H1 (cell line): ENCODE data around the gene PIK3R3. TPM values are rescaled to one million over a fixed set of nuclear protein-coding genes. Genes with fewer than 3 reads are reported as not detected.

ENCODE experiments used
- CTCF ChIA-PET: fragments of 300-600 bp; sonication (Branson Sonifier 250); formaldehyde crosslinking; loops from one replicate; lab custom pipeline; 2021; ENCODE audit not compliant: partially characterized antibody; lab: Charles Lee
- POLR2A ChIA-PET: fragments of 300-600 bp; sonication (Branson Sonifier 250); formaldehyde crosslinking; loops from one replicate; lab custom pipeline; 2021; ENCODE audit warnings: inconsistent platforms; ENCODE audit not compliant: partially characterized antibody; lab: Charles Lee
- DNase-seq, 2 experiments: peaks; one replicate each; pipeline versions ENCODE4 v3.0.0 to v3.0.0-alpha.2; 2010 to 2022; ENCODE audit warnings: low spot score in 2 of 2, low read depth in 1 of 2, mixed read lengths in 1 of 2
- FAIRE-seq: peaks from 2 replicates; lab custom pipeline; 2011; peaks lifted over from hg19 to GRCh38; lab: Jason Lieb, UNC
- H2AFZ ChIP-seq: 2 replicates; pipeline ENCODE4 v1.8.1; 2012; ENCODE audit warnings: low read length, inconsistent platforms
- H2AK5ac ChIP-seq: 2 replicates; pipeline ENCODE4 v1.6.1; 2013; ENCODE audit warnings: low read depth, low read length
- H2BK120ac ChIP-seq: replicated peaks from 2 replicates; pipeline ENCODE3; 2013; ENCODE audit warnings: low read depth, low read length, inconsistent platforms
- H2BK12ac ChIP-seq: 2 replicates; pipeline ENCODE4 v1.6.1; 2013; ENCODE audit warnings: low read depth, low read length
- H2BK15ac ChIP-seq: 2 replicates; pipeline ENCODE4 v1.6.1; 2013; ENCODE audit warnings: low read length
- H2BK20ac ChIP-seq: 2 replicates; pipeline ENCODE4 v1.6.1; 2013; ENCODE audit warnings: low read length
- H2BK5ac ChIP-seq: 2 replicates; pipeline ENCODE4 v1.6.1; 2013; ENCODE audit warnings: low read depth, low read length
- H3K14ac ChIP-seq: 2 replicates; pipeline ENCODE4 v1.6.1; 2013; ENCODE audit warnings: inconsistent platforms; ENCODE audit not compliant: insufficient read length
- H3K18ac ChIP-seq: 2 replicates; pipeline ENCODE4 v1.6.1; 2013; ENCODE audit warnings: low read length; ENCODE audit errors: extremely low read depth
- H3K23ac ChIP-seq: 2 replicates; pipeline ENCODE4 v1.6.1; 2013; ENCODE audit warnings: inconsistent platforms; ENCODE audit not compliant: insufficient read length
- H3K23me2 ChIP-seq: 2 replicates; pipeline ENCODE4 v1.6.1; 2013; ENCODE audit warnings: low read depth, low read length
- H3K27ac ChIP-seq: 2 replicates; pipeline ENCODE4 v1.6.1; 2011; ENCODE audit warnings: low read depth, low read length, inconsistent platforms
- H3K27me3 ChIP-seq, 4 experiments: replicated peaks in 1 of 4; 1 replicate in 1 of 4; 2 replicates in 3 of 4; pipeline versions ENCODE4 v1.6.1 to v1.8.1; 2011 to 2013; ENCODE audit warnings: low read length in 3 of 4, mild to moderate bottlenecking in 3 of 4, inconsistent platforms in 2 of 4, mixed read lengths in 2 of 4, moderate library complexity in 1 of 4; ENCODE audit not compliant: control insufficient read depth in 3 of 4, insufficient read depth in 3 of 4; ENCODE audit errors: extremely low read depth in 1 of 4
- H3K36me3 ChIP-seq, 4 experiments: 2 replicates each; pipeline versions ENCODE4 v1.6.1 to v1.8.1; 2011 to 2013; ENCODE audit warnings: mild to moderate bottlenecking in 4 of 4, low read length in 3 of 4, moderate library complexity in 2 of 4, control low read depth in 1 of 4, inconsistent platforms in 1 of 4; ENCODE audit not compliant: insufficient read depth in 4 of 4, control insufficient read depth in 2 of 4
- H3K4ac ChIP-seq: replicated peaks from 2 replicates; pipeline ENCODE3; 2013; ENCODE audit warnings: low read length, low read depth, mixed read lengths, inconsistent platforms; ENCODE audit not compliant: insufficient read length
- H3K4me1 ChIP-seq, 4 experiments: replicated peaks in 1 of 4; 1 replicate in 1 of 4; 2 replicates in 3 of 4; pipeline versions ENCODE4 v1.6.1 to v1.8.1; 2011 to 2013; ENCODE audit warnings: low read length in 3 of 4, inconsistent platforms in 2 of 4, mixed read lengths in 1 of 4; ENCODE audit not compliant: insufficient read depth in 4 of 4, control insufficient read depth in 3 of 4
- H3K4me2 ChIP-seq, 2 experiments: 2 replicates each; pipeline versions ENCODE4 v1.6.1 to v1.8.1; 2011 to 2013; ENCODE audit warnings: low read depth in 2 of 2, low read length in 2 of 2, control low read depth in 1 of 2, inconsistent platforms in 1 of 2, mild to moderate bottlenecking in 1 of 2; ENCODE audit not compliant: insufficient read depth in 1 of 2
- H3K4me3 ChIP-seq, 4 experiments: fragments of 200-600, 300-600 bp in 1 of 4; sonication (generic), shearing (Covaris generic), sonication (Bioruptor Twin) in 1 of 4; 2 replicates each; pipeline versions ENCODE4 v1.5.1 to v1.8.1; 2011 to 2016; ENCODE audit warnings: low read length in 4 of 4, low read depth in 3 of 4, control low read depth in 2 of 4, inconsistent platforms in 2 of 4, mild to moderate bottlenecking in 2 of 4, mixed read lengths in 1 of 4, moderate library complexity in 1 of 4; ENCODE audit not compliant: insufficient read depth in 2 of 4; ENCODE audit errors: extremely low read depth in 1 of 4
- H3K56ac ChIP-seq: replicated peaks from 2 replicates; pipeline ENCODE3; 2013; ENCODE audit warnings: low read depth, mild to moderate bottlenecking, mixed read lengths, low read length, inconsistent platforms; ENCODE audit not compliant: insufficient read length
- H3K79me1 ChIP-seq: 2 replicates; pipeline ENCODE4 v1.6.1; 2013; ENCODE audit warnings: low read depth, low read length, control low read depth
- H3K79me2 ChIP-seq, 2 experiments: 2 replicates each; pipeline versions ENCODE4 v1.6.1 to v1.8.1; 2012 to 2013; ENCODE audit warnings: low read length in 2 of 2, mild to moderate bottlenecking in 2 of 2, inconsistent platforms in 1 of 2; ENCODE audit not compliant: insufficient read depth in 2 of 2, control insufficient read depth in 1 of 2
- H3K9ac ChIP-seq, 4 experiments: replicated peaks in 1 of 4; 1 replicate in 1 of 4; 2 replicates in 3 of 4; pipeline versions ENCODE4 v1.6.1 to v1.8.1; 2011 to 2013; ENCODE audit warnings: low read depth in 3 of 4, low read length in 3 of 4, control low read depth in 2 of 4, mild to moderate bottlenecking in 2 of 4, moderate library complexity in 2 of 4, inconsistent platforms in 1 of 4; ENCODE audit errors: extremely low read depth in 1 of 4
- H3K9me3 ChIP-seq, 2 experiments: 2 replicates each; pipeline versions ENCODE4 v1.6.1 to v1.8.1; 2012 to 2013; ENCODE audit warnings: mild to moderate bottlenecking in 2 of 2, moderate library complexity in 2 of 2, control low read depth in 1 of 2, inconsistent platforms in 1 of 2, low read depth in 1 of 2, low read length in 1 of 2, mixed read lengths in 1 of 2; ENCODE audit not compliant: insufficient read depth in 2 of 2
- H4K20me1 ChIP-seq, 2 experiments: replicated peaks in 1 of 2; 2 replicates each; pipeline versions ENCODE3 to v1.8.1; 2011 to 2013; ENCODE audit warnings: inconsistent platforms in 2 of 2, low read length in 2 of 2, mild to moderate bottlenecking in 1 of 2; ENCODE audit not compliant: insufficient read depth in 2 of 2, control insufficient read depth in 1 of 2
- H4K5ac ChIP-seq: 2 replicates; pipeline ENCODE4 v1.6.1; 2013; ENCODE audit warnings: low read length, low read depth, mixed read lengths, inconsistent platforms; ENCODE audit not compliant: insufficient read length
- H4K8ac ChIP-seq: 2 replicates; pipeline ENCODE4 v1.8.0; 2013; ENCODE audit warnings: mild to moderate bottlenecking, moderate library complexity, low read length, inconsistent platforms; ENCODE audit not compliant: insufficient read depth; ENCODE audit errors: extremely low read depth
- H4K91ac ChIP-seq: replicated peaks from 2 replicates; pipeline ENCODE3; 2013; ENCODE audit warnings: low read length, mixed read lengths, inconsistent platforms; ENCODE audit not compliant: insufficient read length
- CHD2 ChIP-seq: IDR thresholded peaks from 2 replicates; pipeline ENCODE4 v1.6.1; 2012; ENCODE audit warnings: low read length, improper control_type of control experiment
- JUND ChIP-seq: IDR thresholded peaks from 2 replicates; pipeline ENCODE4 v1.6.1; 2011; ENCODE audit warnings: mild to moderate bottlenecking, improper control_type of control experiment, low read length
- RBBP5 ChIP-seq: IDR thresholded peaks from 2 replicates; pipeline ENCODE4 v1.7.1; 2012; ENCODE audit warnings: low read depth, mild to moderate bottlenecking, inconsistent platforms, low read length, moderate library complexity, borderline replicate concordance
- RXRA ChIP-seq: IDR thresholded peaks from 2 replicates; pipeline ENCODE4 v1.6.1; 2011; ENCODE audit warnings: low read depth, mild to moderate bottlenecking, low read length, moderate library complexity; ENCODE audit not compliant: insufficient read depth
- SAP30 ChIP-seq: fragments of 300-600 bp; sonication (generic); IDR thresholded peaks from 2 replicates; pipeline ENCODE4 v1.7.1; 2012; ENCODE audit warnings: low read length, moderate library complexity, mild to moderate bottlenecking, inconsistent platforms; ENCODE audit not compliant: insufficient read depth, insufficient replicate concordance
- SUZ12 ChIP-seq: fragments of 200-600 bp; sonication (generic); IDR thresholded peaks from 2 replicates; pipeline ENCODE4 v1.6.1; 2012; ENCODE audit warnings: mild to moderate bottlenecking, inconsistent platforms, low read length, moderate library complexity, mixed read lengths
- WGBS, 2 experiments: shearing (Covaris generic) in 1 of 2; methylation state at CpG; one replicate each; pipeline versions ENCODE4 v1.1.6 to v1.1.7; 2013 to 2015; ENCODE audit warnings: low lambda C conversion rate in 2 of 2, mixed read lengths in 2 of 2, inconsistent platforms in 1 of 2, low coverage in 1 of 2, missing lambda C conversion rate in 1 of 2; ENCODE audit not compliant: insufficient replicate concordance in 2 of 2, insufficient coverage in 1 of 2, insufficient read length in 1 of 2; ENCODE audit errors: extremely low coverage in 1 of 2, missing lambda C conversion rate in 1 of 2; 5-methylcytosine and 5-hydroxymethylcytosine counted together
- polyA plus RNA-seq, 7 experiments: library from polyadenylated mRNA; depleted of rRNA in 3 of 7; stranded (reverse) in 5 of 7; unstranded in 2 of 7; fragments of >200 nt in 5 of 7; fragments of 200-250 nt in 2 of 7; gene quantifications; 1 replicate in 5 of 7; 2 replicates in 1 of 7; 4 replicates in 1 of 7; pipeline versions ENCODE4 v1.2.1 to v1.2.3, GENCODE V29; 2011 to 2013; ENCODE audit warnings: missing spikeins in 2 of 7, mixed read lengths in 2 of 7
- total RNA-seq: library from RNA; stranded (reverse); fragmentation: NEBNext Ultra II Directional; extraction: Animal tissue kit (Norgen Biotek cat#: 25700); gene quantifications from 2 replicates; pipeline ENCODE4 v1.2.1, GENCODE V29; 2021
- TF ChIP-seq, protein P1 (sequence below): IDR thresholded peaks from 2 replicates; pipeline ENCODE4 v1.6.1; 2012; ENCODE audit warnings: low read length, inconsistent platforms
- TF ChIP-seq, protein P2 (sequence below): IDR thresholded peaks from 2 replicates; pipeline ENCODE4 v1.6.1; 2012; ENCODE audit warnings: inconsistent platforms

The PIK3R3 gene
- total and polyA plus RNA-seq, 2 of the 8 experiments (the other 6 are each of a cell fraction or from before 2014, with no cell fraction given) = 5.3 to 13.6 TPM

DNA sequence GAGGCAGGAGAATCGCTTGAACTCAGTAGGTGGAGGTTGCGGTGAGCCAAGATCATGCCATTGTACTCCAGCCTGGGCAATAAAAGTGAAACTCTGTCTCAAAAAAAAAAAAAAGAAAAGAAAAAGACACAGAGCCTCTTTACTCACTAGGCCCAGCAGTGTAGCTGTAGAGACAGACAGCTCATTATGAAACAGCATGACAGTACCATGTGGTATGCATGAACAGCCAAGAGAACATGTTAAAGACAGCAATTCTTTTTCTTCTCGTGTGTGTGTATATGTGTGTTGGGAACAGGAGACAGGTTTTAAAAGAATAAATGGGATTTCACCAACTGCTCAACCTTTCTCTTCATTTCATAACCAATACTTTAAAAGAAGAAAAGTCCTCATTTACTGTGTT lies 118.8 kb downstream of the PIK3R3 start:
- Histone ChIP-seq H3K9ac (no peak overlapping the region), H3K4ac (no peak overlapping the region), H2BK12ac (no peak overlapping the region), H3K23ac (no peak overlapping the region), H3K27ac (no peak overlapping the region), H3K9me3 (no peaks in the 10 kb centered on the region), H3K4me3 (no peak overlapping the region), H3K4me1 (no peaks in the 10 kb centered on the region), H3K36me3 (peaks cover 2 to 12% (median 7%) of the 10 kb centered on the region in 4 experiments; a peak in 6 of 8 replicates), H3K79me1 (no peaks in the 10 kb centered on the region), H3K56ac (no peak overlapping the region), H2BK15ac (no peak overlapping the region), H3K14ac (no peak overlapping the region), H3K23me2 (no peaks in the 10 kb centered on the region), H3K79me2 (no peaks in the 10 kb centered on the region), H4K5ac (no peak overlapping the region), H4K91ac (no peak overlapping the region), H2AK5ac (no peak overlapping the region), H3K4me2 (no peak overlapping the region), H2BK120ac (no peak overlapping the region), H2BK5ac (no peak overlapping the region), H4K8ac (no peak overlapping the region), H3K18ac (no peak overlapping the region), H3K27me3 (no peaks in the 10 kb centered on the region), H2AFZ (no peak overlapping the region), H4K20me1 (no peaks in the 10 kb centered on the region), H2BK20ac (no peak overlapping the region)
- TF ChIP-seq RXRA (no peak), JUND (no peak), RBBP5 (no peak), CHD2 (no peak), SUZ12 (no peak), SAP30 (no peak)
- TF ChIP-seq, protein P1, sequence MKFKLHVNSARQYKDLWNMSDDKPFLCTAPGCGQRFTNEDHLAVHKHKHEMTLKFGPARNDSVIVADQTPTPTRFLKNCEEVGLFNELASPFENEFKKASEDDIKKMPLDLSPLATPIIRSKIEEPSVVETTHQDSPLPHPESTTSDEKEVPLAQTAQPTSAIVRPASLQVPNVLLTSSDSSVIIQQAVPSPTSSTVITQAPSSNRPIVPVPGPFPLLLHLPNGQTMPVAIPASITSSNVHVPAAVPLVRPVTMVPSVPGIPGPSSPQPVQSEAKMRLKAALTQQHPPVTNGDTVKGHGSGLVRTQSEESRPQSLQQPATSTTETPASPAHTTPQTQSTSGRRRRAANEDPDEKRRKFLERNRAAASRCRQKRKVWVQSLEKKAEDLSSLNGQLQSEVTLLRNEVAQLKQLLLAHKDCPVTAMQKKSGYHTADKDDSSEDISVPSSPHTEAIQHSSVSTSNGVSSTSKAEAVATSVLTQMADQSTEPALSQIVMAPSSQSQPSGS = no peak
- TF ChIP-seq, protein P2, sequence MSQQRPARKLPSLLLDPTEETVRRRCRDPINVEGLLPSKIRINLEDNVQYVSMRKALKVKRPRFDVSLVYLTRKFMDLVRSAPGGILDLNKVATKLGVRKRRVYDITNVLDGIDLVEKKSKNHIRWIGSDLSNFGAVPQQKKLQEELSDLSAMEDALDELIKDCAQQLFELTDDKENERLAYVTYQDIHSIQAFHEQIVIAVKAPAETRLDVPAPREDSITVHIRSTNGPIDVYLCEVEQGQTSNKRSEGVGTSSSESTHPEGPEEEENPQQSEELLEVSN = no peak
- ChIA-PET POLR2A (no interaction called here), CTCF (interaction anchor here (0.6 kb wide), 1 partner anchor 333 kb away, joined by 3 read pairs; no protein-coding TSS in a partner anchor)
- FAIRE-seq (no peak), DNase-seq (no peak)
- 94% methylated on average over 3 of the region's 3 CpGs; no CpG with 5 or more reads in 1 of the 2 experiments for WGBS, 2 experiments
